MM.1S (cell line): ENCODE measurements around the gene ACAA1.
"Not testable (repeated sequence)": the region's sequence is repeated elsewhere in the genome, so short reads cannot be mapped to it uniquely, and the experiment has no call there.

Experiments used
- DNase-seq: peaks from one replicate; pipeline ENCODE4 v3.0.0-alpha.2; 2015
- H2AFZ ChIP-seq: fragments of 300-600 bp; sonication (generic); 2 replicates; pipeline ENCODE4 v1.6.0; 2016; ENCODE audit warnings: antibody characterized with exemption, low read length
- H3F3A ChIP-seq: fragments of 300-600 bp; sonication (generic); 2 replicates; pipeline ENCODE4 v1.6.1; 2016; ENCODE audit warnings: mild to moderate bottlenecking, antibody characterized with exemption, low read length, moderate library complexity, mixed read lengths; ENCODE audit not compliant: insufficient read depth
- H3K27ac ChIP-seq: fragments of 300-600 bp; sonication (generic); 2 replicates; pipeline ENCODE4 v1.5.1; 2016; ENCODE audit warnings: mild to moderate bottlenecking, low read length
- H3K27me3 ChIP-seq: fragments of 300-600 bp; sonication (generic); replicated peaks from 2 replicates; pipeline ENCODE4 v1.6.0; 2016; ENCODE audit warnings: low read length; ENCODE audit not compliant: insufficient read depth
- H3K36me3 ChIP-seq: fragments of 300-600 bp; sonication (generic); replicated peaks from 2 replicates; pipeline ENCODE4 v1.6.1; 2016; ENCODE audit warnings: mild to moderate bottlenecking, low read length, mixed read lengths; ENCODE audit not compliant: insufficient read depth
- H3K4me1 ChIP-seq: fragments of 300-600 bp; sonication (generic); 2 replicates; pipeline ENCODE4 v1.6.1; 2016; ENCODE audit warnings: low read length, mixed read lengths
- H3K4me2 ChIP-seq: fragments of 300-600 bp; sonication (generic); 2 replicates; pipeline ENCODE4 v1.6.0; 2016; ENCODE audit warnings: low read depth, low read length
- H3K4me3 ChIP-seq: fragments of 300-600 bp; sonication (generic); 2 replicates; pipeline ENCODE4 v1.5.1; 2016; ENCODE audit warnings: low read length, mixed read lengths
- H3K79me2 ChIP-seq: fragments of 300-600 bp; sonication (generic); 2 replicates; pipeline ENCODE4 v1.6.1; 2016; ENCODE audit warnings: mixed run types, low read length, mixed read lengths
- H3K9ac ChIP-seq: fragments of 300-600 bp; sonication (generic); 2 replicates; pipeline ENCODE4 v1.6.1; 2016; ENCODE audit warnings: low read length, mixed read lengths
- H3K9me2 ChIP-seq: fragments of 300-600 bp; sonication (generic); replicated peaks from 2 replicates; pipeline ENCODE4 v1.6.1; 2016; ENCODE audit warnings: mild to moderate bottlenecking, low read length, mixed read lengths; ENCODE audit not compliant: insufficient read depth
- H3K9me3 ChIP-seq: fragments of 300-600 bp; sonication (generic); replicated peaks from 2 replicates; pipeline ENCODE4 v1.6.1; 2016; ENCODE audit warnings: mild to moderate bottlenecking, low read length, mixed read lengths; ENCODE audit not compliant: insufficient read depth
- H4K20me1 ChIP-seq: fragments of 300-600 bp; sonication (generic); 2 replicates; pipeline ENCODE4 v1.6.1; 2016; ENCODE audit warnings: mild to moderate bottlenecking, low read length, moderate library complexity, mixed read lengths; ENCODE audit not compliant: insufficient read depth
- CTCF ChIP-seq: fragments of 300-600 bp; sonication (generic); IDR thresholded peaks from 2 replicates; pipeline ENCODE4 v1.5.1; 2016; ENCODE audit warnings: antibody characterized with exemption, low read length, mixed read lengths
- EZH2 ChIP-seq: fragments of 300-600 bp; sonication (generic); optimal IDR thresholded peaks from 2 replicates; pipeline ENCODE3; 2017; ENCODE audit warnings: low read depth, mild to moderate bottlenecking, antibody characterized with exemption, low read length, mixed read lengths
- EZH2phosphoT487 ChIP-seq: fragments of 300-600 bp; sonication (generic); IDR thresholded peaks from 2 replicates; pipeline ENCODE4 v1.6.1; 2018; ENCODE audit warnings: antibody characterized with exemption, low read length

Gene ACAA1

GRCh38 chr3:38085311-38085942 lies 51.5 kb downstream of the ACAA1 start:
- no peak overlapping the region for H3K27ac ChIP-seq
- no peaks in the 10 kb centered on the region for H3K9me2 ChIP-seq
- no peak overlapping the region for H3K9ac ChIP-seq
- H3K36me3 ChIP-seq: no peaks in the 10 kb centered on the region
- H3K9me3 ChIP-seq: no peaks in the 10 kb centered on the region
- H3K4me3 ChIP-seq: no peak overlapping the region
- H3K4me2 ChIP-seq: no peak overlapping the region
- no peaks in the 10 kb centered on the region for H3K79me2 ChIP-seq
- no peaks in the 10 kb centered on the region for H3F3A ChIP-seq
- no peaks in the 10 kb centered on the region for H4K20me1 ChIP-seq
- H2AFZ ChIP-seq: no peak overlapping the region
- no peak for DNase-seq
- H3K4me1 ChIP-seq: no peaks in the 10 kb centered on the region
- TF ChIP-seq EZH2phosphoT487: no peak
- no peak for TF ChIP-seq EZH2
- no peak for TF ChIP-seq CTCF
- H3K27me3 ChIP-seq: no peaks in the 10 kb centered on the region

GRCh38 chr3:38084334-38085310 lies 52.3 kb downstream of the ACAA1 start:
- H3K27ac ChIP-seq: 0 out of 2 replicates have a peak overlapping the region, but pooled peaks have one; percentile 24
- no peak overlapping the region for H3K9ac ChIP-seq
- TF ChIP-seq CTCF (no peak), EZH2 (no peak), EZH2phosphoT487 (no peak)
- no peaks in the 10 kb centered on the region for H3K9me3 ChIP-seq
- H3F3A ChIP-seq: no peaks in the 10 kb centered on the region
- H3K36me3 ChIP-seq: no peaks in the 10 kb centered on the region
- H3K4me2 ChIP-seq: no peak overlapping the region
- H3K4me1 ChIP-seq: no peaks in the 10 kb centered on the region
- H2AFZ ChIP-seq: no peak overlapping the region
- H3K9me2 ChIP-seq: no peaks in the 10 kb centered on the region
- DNase-seq: no peak
- no peaks in the 10 kb centered on the region for H4K20me1 ChIP-seq
- no peaks in the 10 kb centered on the region for H3K27me3 ChIP-seq
- H3K79me2 ChIP-seq: no peaks in the 10 kb centered on the region
- no peak overlapping the region for H3K4me3 ChIP-seq

- H3K9ac ChIP-seq: no peak overlapping the region
- H3K4me3 ChIP-seq: no peak overlapping the region
Observed at GRCh38 chr3:38083871-38084333, 53.0 kb downstream of the ACAA1 start.

GRCh38 chr3:38083254-38083653 lies 53.7 kb downstream of the ACAA1 start:
- H3F3A ChIP-seq, H3K27ac ChIP-seq, H2AFZ ChIP-seq, H3K4me3 ChIP-seq, H3K9ac ChIP-seq, H3K4me2 ChIP-seq, H3K79me2 ChIP-seq, H3K36me3 ChIP-seq, H3K9me2 ChIP-seq, H4K20me1 ChIP-seq, H3K9me3 ChIP-seq, H3K4me1 ChIP-seq, DNase-seq, H3K27me3 ChIP-seq: not testable (repeated sequence)

More at GRCh38 chr3:38083871-38084333, 53.0 kb downstream of the ACAA1 start:
- H3K4me2 ChIP-seq: no peak overlapping the region
- H3K9me2 ChIP-seq: no peaks in the 10 kb centered on the region
- no peaks in the 10 kb centered on the region for H3K79me2 ChIP-seq
- no peaks in the 10 kb centered on the region for H3K4me1 ChIP-seq
- no peaks in the 10 kb centered on the region for H3K9me3 ChIP-seq
- no peaks in the 10 kb centered on the region for H4K20me1 ChIP-seq
- DNase-seq: no peak
- H3K27ac ChIP-seq: no peak overlapping the region
- no peaks in the 10 kb centered on the region for H3K27me3 ChIP-seq
- no peaks in the 10 kb centered on the region for H3K36me3 ChIP-seq
- H2AFZ ChIP-seq: no peak overlapping the region
- H3F3A ChIP-seq: no peaks in the 10 kb centered on the region
- TF ChIP-seq EZH2 (no peak), CTCF (no peak), EZH2phosphoT487 (no peak)

- H3K36me3 ChIP-seq, H3K4me1 ChIP-seq, H3K4me2 ChIP-seq, H3K9ac ChIP-seq, H2AFZ ChIP-seq, H3K79me2 ChIP-seq, H3K27ac ChIP-seq, DNase-seq, H3K9me3 ChIP-seq, H3F3A ChIP-seq, H3K27me3 ChIP-seq, H4K20me1 ChIP-seq, H3K4me3 ChIP-seq, H3K9me2 ChIP-seq: not testable (repeated sequence)
Observed at GRCh38 chr3:38082296-38082695, 54.6 kb downstream of the ACAA1 start.
